ENCODE measurements around the gene CD2BP2. TPM values are rescaled to one million over a fixed set of nuclear protein-coding genes. Genes with fewer than 3 reads are reported as not detected.
"Not testable (repeated sequence)": the region's sequence is repeated elsewhere in the genome, so short reads cannot be mapped to it uniquely, and the experiment has no call there.

The CD2BP2 gene
- total and polyA plus RNA-seq, 2 donors (not counting 1 experiment from before 2014, with no cell fraction given) = 26.1 to 80.1 TPM

GRCh38 chr16:30348113-30348512, 7.0 kb downstream of the CD2BP2 start:
- Histone ChIP-seq H3K79me2 (ENCODE audit: control insufficient read depth, insufficient read depth, low read length) (peaks cover 14% of the 10 kb centered on the region), H3K4me1 (ENCODE audit: control insufficient read depth in 2 of 2, insufficient read depth in 2 of 2, low read length in 2 of 2) (peaks cover 21 to 33% of the 10 kb centered on the region in 2 donors), H3K9ac (ENCODE audit: low read length) (no peak overlapping the region), H3K4me3 (ENCODE audit: control extremely low read depth in 1 of 5, extremely low read depth in 1 of 5, insufficient read depth in 1 of 5, low read depth in 2 of 5, low read length in 4 of 5) (no peak overlapping the region), H2AFZ (ENCODE audit: insufficient read depth, low read depth, low read length, poor library complexity, severe bottlenecking) (no peak overlapping the region), H3K9me3 (ENCODE audit: control extremely low read depth in 1 of 3, control insufficient read depth in 2 of 3, insufficient read depth in 1 of 3, low read length in 2 of 3) (no peaks in the 10 kb centered on the region), H3K36me3 (replicated peaks in 1 of 2; ENCODE audit: control extremely low read depth in 1 of 2, control insufficient read depth in 1 of 2, extremely low read depth in 1 of 2, insufficient read depth in 2 of 2, low read length in 1 of 2) (peaks cover 0 to 25% of the 10 kb centered on the region in 2 experiments), H3K27me3 (replicated peaks in 1 of 4; ENCODE audit: control extremely low read depth in 1 of 4, control insufficient read depth in 3 of 4, insufficient read depth in 4 of 4, low read length in 3 of 4) (no peaks in the 10 kb centered on the region), H4K20me1 (ENCODE audit: control insufficient read depth, insufficient read depth, low read length, poor library complexity, severe bottlenecking) (no peaks in the 10 kb centered on the region), H3K27ac (ENCODE audit: low read length in 2 of 2) (no peak overlapping the region), H3K4me2 (replicated peaks; ENCODE audit: low read depth, low read length, poor library complexity, severe bottlenecking) (no peak overlapping the region)
- WGBS (ENCODE audit: insufficient coverage) = 98% methylated on average over 8 of the region's 8 CpGs
- Mint-ChIP-seq H3K4me3 (no peak overlapping the region), H3K9me3 (ENCODE audit: insufficient read depth) (no peaks in the 10 kb centered on the region), H3K4me1 (peaks cover 34% of the 10 kb centered on the region), H3K27me3 (no peaks in the 10 kb centered on the region), H3K27ac (no peak overlapping the region)
- TF ChIP-seq EZH2 (IDR thresholded peaks at IDR 0.05; ENCODE audit: borderline replicate concordance, insufficient read depth, low read depth, low read length, poor library complexity, severe bottlenecking) = no peak
- TF ChIP-seq, protein P1, sequence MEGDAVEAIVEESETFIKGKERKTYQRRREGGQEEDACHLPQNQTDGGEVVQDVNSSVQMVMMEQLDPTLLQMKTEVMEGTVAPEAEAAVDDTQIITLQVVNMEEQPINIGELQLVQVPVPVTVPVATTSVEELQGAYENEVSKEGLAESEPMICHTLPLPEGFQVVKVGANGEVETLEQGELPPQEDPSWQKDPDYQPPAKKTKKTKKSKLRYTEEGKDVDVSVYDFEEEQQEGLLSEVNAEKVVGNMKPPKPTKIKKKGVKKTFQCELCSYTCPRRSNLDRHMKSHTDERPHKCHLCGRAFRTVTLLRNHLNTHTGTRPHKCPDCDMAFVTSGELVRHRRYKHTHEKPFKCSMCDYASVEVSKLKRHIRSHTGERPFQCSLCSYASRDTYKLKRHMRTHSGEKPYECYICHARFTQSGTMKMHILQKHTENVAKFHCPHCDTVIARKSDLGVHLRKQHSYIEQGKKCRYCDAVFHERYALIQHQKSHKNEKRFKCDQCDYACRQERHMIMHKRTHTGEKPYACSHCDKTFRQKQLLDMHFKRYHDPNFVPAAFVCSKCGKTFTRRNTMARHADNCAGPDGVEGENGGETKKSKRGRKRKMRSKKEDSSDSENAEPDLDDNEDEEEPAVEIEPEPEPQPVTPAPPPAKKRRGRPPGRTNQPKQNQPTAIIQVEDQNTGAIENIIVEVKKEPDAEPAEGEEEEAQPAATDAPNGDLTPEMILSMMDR (IDR thresholded peaks at IDR 0.05) = no peak
- ChIA-PET CTCF (interaction anchor here (0.7 kb wide), 1 partner anchor 21 kb away, joined by 3 read pairs; no protein-coding TSS in a partner anchor), POLR2A (no interaction called here)
- no peak for DNase-seq
- ATAC-seq (ENCODE audit: low read depth) = no peak
- intact Hi-C loops (cut with micrococcal nuclease) = no loop called here

GRCh38 chr16:30346286-30346685, 8.8 kb downstream of the CD2BP2 start:
- Histone ChIP-seq H3K4me1 (ENCODE audit: control insufficient read depth in 2 of 2, insufficient read depth in 2 of 2, low read length in 2 of 2) (peaks cover 21 to 33% of the 10 kb centered on the region in 2 donors), H3K4me2 (replicated peaks; ENCODE audit: low read depth, low read length, poor library complexity, severe bottlenecking) (no peak overlapping the region), H3K79me2 (ENCODE audit: control insufficient read depth, insufficient read depth, low read length) (peaks cover 3% of the 10 kb centered on the region), H3K27ac (ENCODE audit: low read length in 2 of 2) (no peak overlapping the region), H3K36me3 (replicated peaks in 1 of 2; ENCODE audit: control extremely low read depth in 1 of 2, control insufficient read depth in 1 of 2, extremely low read depth in 1 of 2, insufficient read depth in 2 of 2, low read length in 1 of 2) (peaks cover 0 to 7% of the 10 kb centered on the region in 2 experiments), H2AFZ (ENCODE audit: insufficient read depth, low read depth, low read length, poor library complexity, severe bottlenecking) (no peak overlapping the region), H3K27me3 (replicated peaks in 1 of 4; ENCODE audit: control extremely low read depth in 1 of 4, control insufficient read depth in 3 of 4, insufficient read depth in 4 of 4, low read length in 3 of 4) (no peaks in the 10 kb centered on the region), H3K4me3 (ENCODE audit: control extremely low read depth in 1 of 5, extremely low read depth in 1 of 5, insufficient read depth in 1 of 5, low read depth in 2 of 5, low read length in 4 of 5) (no peak overlapping the region), H4K20me1 (ENCODE audit: control insufficient read depth, insufficient read depth, low read length, poor library complexity, severe bottlenecking) (no peaks in the 10 kb centered on the region), H3K9ac (ENCODE audit: low read length) (no peak overlapping the region), H3K9me3 (ENCODE audit: control extremely low read depth in 1 of 3, control insufficient read depth in 2 of 3, insufficient read depth in 1 of 3, low read length in 2 of 3) (no peaks in the 10 kb centered on the region)
- intact Hi-C loops (cut with micrococcal nuclease) = no loop called here
- peaks cover 25% of the 10 kb centered on the region for H3K4me1 Mint-ChIP-seq
- WGBS (ENCODE audit: insufficient coverage) = 100% methylated on average over 3 of the region's 3 CpGs
- no peaks in the 10 kb centered on the region for H3K9me3 Mint-ChIP-seq (ENCODE audit: insufficient read depth)
- CTCF ChIA-PET = no interaction called here
- TF ChIP-seq, protein P1 (IDR thresholded peaks at IDR 0.05) = no peak
- no peak for TF ChIP-seq EZH2 (IDR thresholded peaks at IDR 0.05; ENCODE audit: borderline replicate concordance, insufficient read depth, low read depth, low read length, poor library complexity, severe bottlenecking)
- no peak overlapping the region for H3K4me3 Mint-ChIP-seq
- peak overlapping the region; percentile 10 for H3K27ac Mint-ChIP-seq
- ATAC-seq (ENCODE audit: low read depth) (no peak), DNase-seq (no peak)
- POLR2A ChIA-PET = interaction anchor here (0.6 kb wide), 1 partner anchor 32 kb away, joined by 4 read pairs; no protein-coding TSS in a partner anchor
- no peaks in the 10 kb centered on the region for H3K27me3 Mint-ChIP-seq

- H3K79me2 ChIP-seq (ENCODE audit: control insufficient read depth, insufficient read depth, low read length); H3K36me3 ChIP-seq (replicated peaks in 1 of 2; ENCODE audit: control extremely low read depth in 1 of 2, control insufficient read depth in 1 of 2, extremely low read depth in 1 of 2, insufficient read depth in 2 of 2, low read length in 1 of 2); H3K27ac Mint-ChIP-seq; H2AFZ ChIP-seq (ENCODE audit: insufficient read depth, low read depth, low read length, poor library complexity, severe bottlenecking); H3K27me3 ChIP-seq (replicated peaks in 1 of 4; ENCODE audit: control extremely low read depth in 1 of 4, control insufficient read depth in 3 of 4, insufficient read depth in 4 of 4, low read length in 3 of 4); H3K4me1 ChIP-seq (ENCODE audit: control insufficient read depth in 2 of 2, insufficient read depth in 2 of 2, low read length in 2 of 2); H3K9me3 ChIP-seq (ENCODE audit: control extremely low read depth in 1 of 3, control insufficient read depth in 2 of 3, insufficient read depth in 1 of 3, low read length in 2 of 3); DNase-seq; H3K9me3 Mint-ChIP-seq (ENCODE audit: insufficient read depth); H3K27me3 Mint-ChIP-seq; CTCF ChIA-PET; H3K4me1 Mint-ChIP-seq; H3K9ac ChIP-seq (ENCODE audit: low read length); H4K20me1 ChIP-seq (ENCODE audit: control insufficient read depth, insufficient read depth, low read length, poor library complexity, severe bottlenecking); ATAC-seq (ENCODE audit: low read depth); H3K4me2 ChIP-seq (replicated peaks; ENCODE audit: low read depth, low read length, poor library complexity, severe bottlenecking); POLR2A ChIA-PET; H3K4me3 ChIP-seq (ENCODE audit: control extremely low read depth in 1 of 5, extremely low read depth in 1 of 5, insufficient read depth in 1 of 5, low read depth in 2 of 5, low read length in 4 of 5); H3K27ac ChIP-seq (ENCODE audit: low read length in 2 of 2); intact Hi-C loops (cut with micrococcal nuclease); H3K4me3 Mint-ChIP-seq: not testable (repeated sequence)
- WGBS (ENCODE audit: insufficient coverage) = 100% methylated on average over 2 of the region's 11 CpGs
Observed at GRCh38 chr16:30343491-30343820, 11.7 kb downstream of the CD2BP2 start.

Data from B cell (primary cell).